K562 (cell line): ENCODE measurements around the gene F13A1. TPM values are rescaled to one million over a fixed set of nuclear protein-coding genes. Genes with fewer than 3 reads are reported as not detected.

Experiments used
- ATAC-seq: fragments of 200-7000 bp; cut with Tn5 transposase; 3 replicates; pipeline ENCODE4 v1.9.1; 2020; ENCODE audit warnings: moderate library complexity
- BruUV-seq: library from RNA; stranded (reverse); fragments of 400-500 nt; replicated peaks from 2 replicates; lab custom pipeline; 2021; lab: Mats Ljungman, UMichigan
- CTCF ChIA-PET: fragments of 300-600 bp; formaldehyde crosslinking; extraction: SDS; loops from one replicate; lab custom pipeline; 2021; ENCODE audit warnings: low intra/inter-chr PET ratio; lab: Yijun Ruan, JAX
- POLR2A ChIA-PET: fragments of 300-600, 350-650 bp; sonication (Branson Sonifier 250); formaldehyde crosslinking; extraction: SDS; loops from one replicate; lab custom pipeline; 2021; ENCODE audit warnings: antibody characterized with exemption, inconsistent platforms; lab: Yijun Ruan, JAX
- DNase-seq, 4 experiments: peaks; one replicate each; pipeline versions ENCODE4 v3.0.0 to v3.0.0-alpha.2; 2011 to 2018; ENCODE audit warnings: low spot score in 3 of 4, mixed read lengths in 3 of 4; ENCODE audit errors: extremely low read depth in 1 of 4
- FAIRE-seq: peaks from 2 replicates; lab custom pipeline; 2011; peaks lifted over from hg19 to GRCh38; lab: Jason Lieb, UNC
- H2AFZ ChIP-seq: 2 replicates; pipeline ENCODE4 v1.6.0; 2011; ENCODE audit warnings: low read depth, low read length, control low read depth, inconsistent platforms
- H3K27ac ChIP-seq: fragments of 200-600 bp; 3 replicates; pipeline ENCODE4 v1.8.0; 2011; ENCODE audit warnings: low read depth, mild to moderate bottlenecking, control low read depth, inconsistent platforms, low read length, moderate library complexity, mixed read lengths; ENCODE audit errors: extremely low read depth
- H3K27me3 ChIP-seq, 2 experiments: fragments of 300-600 bp in 1 of 2; 2 replicates in 1 of 2; 3 replicates in 1 of 2; pipeline versions ENCODE4 v1.6.0 to v1.8.0; 2011; ENCODE audit warnings: inconsistent platforms in 2 of 2, low read length in 2 of 2, mild to moderate bottlenecking in 1 of 2, mixed read lengths in 1 of 2, moderate library complexity in 1 of 2; ENCODE audit not compliant: control insufficient read depth in 2 of 2, insufficient read depth in 2 of 2
- H3K36me3 ChIP-seq: fragments of 300-600 bp; 3 replicates; pipeline ENCODE4 v1.8.0; 2011; ENCODE audit warnings: mild to moderate bottlenecking, low read length, inconsistent platforms; ENCODE audit not compliant: control insufficient read depth, insufficient read depth
- H3K4me1 ChIP-seq, 2 experiments: fragments of 200-600 bp in 1 of 2; replicated peaks in 1 of 2; 2 replicates in 1 of 2; 3 replicates in 1 of 2; pipeline versions ENCODE4 v1.5.1 to v1.8.0; 2011; ENCODE audit warnings: inconsistent platforms in 2 of 2, low read length in 2 of 2, mild to moderate bottlenecking in 1 of 2, mixed read lengths in 1 of 2, moderate library complexity in 1 of 2; ENCODE audit not compliant: control insufficient read depth in 2 of 2, insufficient read depth in 2 of 2
- H3K4me2 ChIP-seq: 2 replicates; pipeline ENCODE4 v1.6.1; 2011; ENCODE audit warnings: low read length, control low read depth, inconsistent platforms, mixed read lengths; ENCODE audit not compliant: insufficient read depth
- H3K4me3 ChIP-seq: fragments of 200-600 bp; sonication (generic), shearing (Covaris generic); 2 replicates; pipeline ENCODE4 v1.5.1; 2016; ENCODE audit warnings: control low read depth, inconsistent platforms
- H3K79me2 ChIP-seq: fragments of 200-600 bp; 3 replicates; pipeline ENCODE4 v1.8.0; 2011; ENCODE audit warnings: low read length, inconsistent platforms; ENCODE audit not compliant: control insufficient read depth, insufficient read depth
- H3K9ac ChIP-seq, 2 experiments: 2 replicates each; pipeline versions ENCODE4 v1.6.0 to v1.6.1; 2011; ENCODE audit warnings: low read depth in 2 of 2, low read length in 2 of 2, control low read depth in 1 of 2, inconsistent platforms in 1 of 2, mild to moderate bottlenecking in 1 of 2, mixed read lengths in 1 of 2; ENCODE audit not compliant: insufficient read depth in 1 of 2
- H3K9me1 ChIP-seq: one replicate; pipeline ENCODE4 v1.6.0; 2011; ENCODE audit warnings: inconsistent platforms, mild to moderate bottlenecking, low read length, moderate library complexity; ENCODE audit not compliant: control insufficient read depth, insufficient read depth
- H3K9me3 ChIP-seq: replicated peaks from 2 replicates; pipeline ENCODE4 v1.5.1; 2011; ENCODE audit warnings: low read depth, low read length, inconsistent platforms; ENCODE audit not compliant: control insufficient read depth, insufficient read depth
- H4K20me1 ChIP-seq: replicated peaks from 2 replicates; pipeline ENCODE4 v1.6.1; 2011; ENCODE audit warnings: low read length, inconsistent platforms, mixed read lengths; ENCODE audit not compliant: control insufficient read depth, insufficient read depth
- E2F4 ChIP-seq: sonication (generic); formaldehyde crosslinking; IDR thresholded peaks from 2 replicates; pipeline ENCODE4 v1.8.0; 2022; ENCODE audit warnings: mild to moderate bottlenecking, low read depth, missing genetic modification reagents
- ETV1 ChIP-seq: fragments of 450-650 bp; conservative IDR thresholded peaks from 2 replicates; pipeline ENCODE4 v1.6.1; 2016; ENCODE audit warnings: missing genetic modification characterization, control low read depth, low read depth, missing compliant biosample characterization
- REST ChIP-seq, 2 experiments: fragments of 450-650 bp; formaldehyde crosslinking in 1 of 2; IDR thresholded peaks; 2 replicates each; pipeline versions ENCODE4 v1.4.0 to v1.6.1; 2014 to 2020; ENCODE audit warnings: mild to moderate bottlenecking in 2 of 2, borderline replicate concordance in 1 of 2, low read depth in 1 of 2
- WGBS: fragments of 100-300 bp; shearing (Covaris generic); methylation state at CpG from one replicate; pipeline ENCODE4 v1.1.6; 2016; ENCODE audit warnings: low coverage, mixed read lengths; ENCODE audit not compliant: insufficient coverage; ENCODE audit errors: missing lambda C conversion rate; 5-methylcytosine and 5-hydroxymethylcytosine counted together
- in situ Hi-C: fragments of 300-500 bp; cut with MboI; formaldehyde crosslinking; loops from 4 replicates; pipeline ENCODE4 v1.15.0; 2018; ENCODE audit warnings: inconsistent platforms, mixed read lengths
- intact Hi-C: fragments of 100-400 bp; cut with micrococcal nuclease; formaldehyde crosslinking; loops from 2 replicates; pipeline ENCODE4 v1.14.2; 2022
- polyA plus RNA-seq, 8 experiments: library from polyadenylated mRNA; depleted of rRNA in 4 of 8; stranded (reverse) in 5 of 8; unstranded in 3 of 8; fragments of >200 nt; fragmentation: Nextera tagmentation in 2 of 8; fragmentation: Illumina TruSeq in 1 of 8; extraction: Ambion mirVana in 2 of 8; extraction: Trizol in 1 of 8; gene quantifications; 2 replicates each; pipeline versions ENCODE4 v1.2.1 to v1.2.3, GENCODE V29; 2011 to 2014; ENCODE audit warnings: inconsistent platforms in 1 of 8, missing spikeins in 1 of 8
- total RNA-seq, 7 experiments: library from RNA; depleted of rRNA in 6 of 7; stranded (reverse); fragments of >200 nt in 6 of 7; fragmentation: Illumina TruSeq in 2 of 7; extraction: Trizol in 2 of 7; gene quantifications; 2 replicates each; pipeline versions ENCODE4 v1.2.1 to v1.2.3, GENCODE V29; 2011 to 2021; ENCODE audit warnings: low replicate concordance in 1 of 7

F13A1 gene
- total and polyA plus RNA-seq, 9 of the 15 experiments (the other 6 are each of a cell fraction or from before 2014, with no cell fraction given), result 0.33 TPM; not detected in 8

- H3K9me1 ChIP-seq, result no peaks in the 10 kb centered on the region
- H3K9me3 ChIP-seq, result no peaks in the 10 kb centered on the region
- H3K79me2 ChIP-seq, result no peaks in the 10 kb centered on the region
- CTCF ChIA-PET, result no interaction called here
- intact Hi-C loops (no loop called here), in situ Hi-C loops (no loop called here)
- H3K27me3 ChIP-seq, result no peaks in the 10 kb centered on the region
- H3K27ac ChIP-seq, result no peak overlapping the region
- WGBS, result 3% methylated on average over 4 of the region's 4 CpGs
- H3K9ac ChIP-seq, result no peak overlapping the region
- H3K4me1 ChIP-seq, result no peaks in the 10 kb centered on the region
- H3K36me3 ChIP-seq, result no peaks in the 10 kb centered on the region
- H3K4me2 ChIP-seq, result no peak overlapping the region
- no peaks in the 10 kb centered on the region for H4K20me1 ChIP-seq
- FAIRE-seq (no peak), DNase-seq (no peak), ATAC-seq (no peak)
- no peak for TF ChIP-seq ETV1 (tag)
- BruUV-seq, result no TSS peak
- POLR2A ChIA-PET, result no interaction called here
- H3K4me3 ChIP-seq, result no peak overlapping the region
- no peak overlapping the region for H2AFZ ChIP-seq
These were observed 119.3 kb downstream of the F13A1 start for GRCh38 chr6:6201200-6201599.

GRCh38 chr6:6199678-6200077 lies 120.8 kb downstream of the F13A1 start:
- H3K4me2 ChIP-seq, result no peak overlapping the region
- ChIA-PET POLR2A (no interaction called here), CTCF (no interaction called here)
- intact Hi-C loops (no loop called here), in situ Hi-C loops (no loop called here)
- TF ChIP-seq E2F4 (CRISPR knock-in tag) (no peak), REST (IDR thresholded peaks at IDR 0.05; ENCODE audit: borderline replicate concordance) (peak; percentile 51), REST (CRISPR knock-in tag; IDR thresholded peaks at IDR 0.05; ENCODE audit: low read depth) (no peak)
- no peaks in the 10 kb centered on the region for H4K20me1 ChIP-seq
- DNase-seq, result no peak
- H3K79me2 ChIP-seq, result no peaks in the 10 kb centered on the region
- no peaks in the 10 kb centered on the region for H3K4me1 ChIP-seq
- no peaks in the 10 kb centered on the region for H3K9me3 ChIP-seq
- no peak for FAIRE-seq
- no peak overlapping the region for H3K4me3 ChIP-seq
- H2AFZ ChIP-seq, result no peak overlapping the region
- no peaks in the 10 kb centered on the region for H3K9me1 ChIP-seq
- no TSS peak for BruUV-seq
- H3K27me3 ChIP-seq, result no peaks in the 10 kb centered on the region
- no peak overlapping the region for H3K9ac ChIP-seq
- no peak overlapping the region for H3K27ac ChIP-seq
- H3K36me3 ChIP-seq, result no peaks in the 10 kb centered on the region
- ATAC-seq, result no peak
- 0% methylated on average over 3 of the region's 3 CpGs for WGBS
